Stimulated activated CD4-positive, alpha-beta T cell treated with anti-CD3 and anti-CD28 coated beads, Interleukin-4, amount 100 ng/mL, for 4 hours (primary cell): Measurements from ENCODE around the gene NOTCH2.
"Not testable (repeated sequence)": the region's sequence is repeated elsewhere in the genome, so short reads cannot be mapped to it uniquely, and the experiment has no call there.

Experiments used
- DNase-seq, 2 experiments: peaks; one replicate each; pipeline ENCODE4 v3.0.0-alpha.2; 2020

Gene NOTCH2

DNA sequence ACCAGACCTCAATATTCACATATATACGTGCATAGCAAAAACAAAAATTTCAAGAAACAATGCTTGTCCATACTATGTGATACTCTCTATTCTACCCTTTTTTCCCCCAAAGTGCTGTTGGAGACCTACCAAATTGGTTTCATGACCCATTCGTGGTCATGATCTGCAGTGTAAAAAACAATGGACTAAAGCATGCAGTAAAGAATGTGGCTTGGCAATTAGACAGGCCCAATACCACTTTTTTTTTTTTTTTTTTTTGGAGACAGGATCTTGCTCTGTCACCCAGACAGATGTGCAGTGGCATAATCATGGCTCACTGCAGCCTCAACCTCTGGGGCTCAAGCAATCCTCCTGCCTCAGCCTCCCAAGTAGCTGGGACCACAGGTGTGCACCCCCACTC is 21.3 kb downstream of the NOTCH2 start:
- DNase-seq = not testable (repeated sequence)

DNA sequence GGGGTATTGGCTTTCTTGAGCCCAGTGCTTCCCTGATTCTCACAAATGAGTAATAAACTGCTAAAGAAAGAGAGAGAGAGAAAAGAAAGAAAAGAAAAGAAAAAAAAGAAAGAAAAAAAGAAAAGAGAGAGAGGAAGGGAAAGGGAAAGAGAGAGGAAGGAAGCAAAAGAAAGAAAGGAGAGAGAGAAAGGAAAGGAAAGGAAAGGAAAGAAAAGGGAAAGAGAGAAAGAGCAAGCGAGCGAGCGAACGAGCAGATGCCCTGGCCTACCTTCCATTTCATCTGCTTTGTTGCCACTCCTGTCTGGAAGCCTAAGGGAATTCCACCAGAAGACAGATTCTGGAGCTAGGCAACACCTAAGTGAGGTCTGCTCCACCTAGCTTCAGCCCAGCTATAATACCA is 27.7 kb downstream of the NOTCH2 start:
- DNase-seq = not testable (repeated sequence)

- not testable (repeated sequence) for DNase-seq
Observed at GRCh38 chr1:120032253-120032652, 37.2 kb downstream of the NOTCH2 start.

GRCh38 chr1:120023791-120024190 is 45.7 kb downstream of the NOTCH2 start:
- not testable (repeated sequence) for DNase-seq

- DNase-seq = not testable (repeated sequence)
Observed at GRCh38 chr1:120014978-120015377, 54.5 kb downstream of the NOTCH2 start.

- DNase-seq = not testable (repeated sequence)
Observed at GRCh38 chr1:120008320-120008719, 61.1 kb downstream of the NOTCH2 start.

DNA sequence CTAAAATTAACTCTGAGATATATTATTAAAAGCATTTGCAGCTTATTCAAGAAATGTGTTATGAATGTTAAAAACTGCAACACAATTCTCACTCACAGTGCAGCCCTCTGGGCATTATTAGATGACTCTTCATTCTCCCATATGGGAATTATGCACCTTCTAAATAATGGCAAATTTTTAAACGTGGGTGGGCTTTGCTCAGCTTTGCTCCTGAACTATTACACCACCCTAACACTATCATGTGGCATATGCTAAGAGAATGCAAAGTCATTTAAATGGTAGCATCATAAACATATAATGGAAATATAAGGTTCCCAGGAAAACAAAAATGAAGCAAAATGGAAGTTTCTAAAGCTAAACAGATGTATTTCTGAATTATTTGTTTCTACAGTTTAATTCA is 61.6 kb downstream of the NOTCH2 start:
- not testable (repeated sequence) for DNase-seq

- DNase-seq = not testable (repeated sequence)
Observed at GRCh38 chr1:120001035-120001434, 68.4 kb downstream of the NOTCH2 start.

GRCh38 chr1:119996731-119997312 is 72.6 kb downstream of the NOTCH2 start:
- not testable (repeated sequence) for DNase-seq

DNA sequence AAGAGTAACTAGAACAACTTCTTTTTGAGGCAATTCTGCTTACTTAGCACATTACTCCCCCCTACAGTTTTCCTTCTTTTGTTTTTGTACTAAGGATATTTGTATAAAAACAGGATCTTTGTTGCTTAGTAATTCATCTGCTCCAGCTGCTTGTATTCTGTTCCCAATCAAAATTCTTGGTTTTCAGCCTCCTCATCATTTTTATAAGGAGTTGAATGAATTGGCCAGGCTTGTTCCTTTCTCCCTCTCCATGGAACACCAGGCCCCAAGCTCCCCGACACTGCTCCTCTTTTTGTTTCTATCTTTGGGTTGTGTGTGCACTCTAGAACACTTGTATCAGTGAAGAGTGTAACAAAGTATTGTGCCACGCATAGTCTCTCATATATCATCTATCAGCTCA is 73.5 kb downstream of the NOTCH2 start:
- not testable (repeated sequence) for DNase-seq

GRCh38 chr1:119988306-119989062 is 81.0 kb downstream of the NOTCH2 start:
- no peak for DNase-seq

DNA sequence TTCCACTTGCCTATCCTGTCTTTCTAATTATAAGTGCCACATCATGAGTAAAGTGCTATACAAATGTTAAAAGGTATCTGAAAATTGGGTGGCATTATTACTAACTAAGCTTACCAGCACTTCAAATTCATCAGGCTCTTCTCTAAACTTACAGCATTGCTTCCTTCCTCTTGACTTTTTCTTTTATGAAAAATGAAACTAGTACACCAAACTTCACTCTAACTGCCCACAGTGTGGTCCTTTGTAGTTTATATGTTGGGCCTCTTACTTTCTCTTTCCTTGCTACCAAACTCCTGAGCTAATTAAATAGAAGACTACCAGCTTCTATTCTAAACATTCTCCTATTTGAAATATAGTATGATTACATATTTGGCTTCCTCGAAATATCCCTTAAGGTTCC is 81.8 kb downstream of the NOTCH2 start:
- DNase-seq = no peak

GRCh38 chr1:119987112-119987511 is 82.3 kb downstream of the NOTCH2 start:
- peak in 1 of 2 experiments; percentile 2 for DNase-seq

GRCh38 chr1:119986007-119986497 is 83.4 kb downstream of the NOTCH2 start:
- no peak for DNase-seq

GRCh38 chr1:119984771-119985170 is 84.7 kb downstream of the NOTCH2 start:
- DNase-seq = no peak

DNA sequence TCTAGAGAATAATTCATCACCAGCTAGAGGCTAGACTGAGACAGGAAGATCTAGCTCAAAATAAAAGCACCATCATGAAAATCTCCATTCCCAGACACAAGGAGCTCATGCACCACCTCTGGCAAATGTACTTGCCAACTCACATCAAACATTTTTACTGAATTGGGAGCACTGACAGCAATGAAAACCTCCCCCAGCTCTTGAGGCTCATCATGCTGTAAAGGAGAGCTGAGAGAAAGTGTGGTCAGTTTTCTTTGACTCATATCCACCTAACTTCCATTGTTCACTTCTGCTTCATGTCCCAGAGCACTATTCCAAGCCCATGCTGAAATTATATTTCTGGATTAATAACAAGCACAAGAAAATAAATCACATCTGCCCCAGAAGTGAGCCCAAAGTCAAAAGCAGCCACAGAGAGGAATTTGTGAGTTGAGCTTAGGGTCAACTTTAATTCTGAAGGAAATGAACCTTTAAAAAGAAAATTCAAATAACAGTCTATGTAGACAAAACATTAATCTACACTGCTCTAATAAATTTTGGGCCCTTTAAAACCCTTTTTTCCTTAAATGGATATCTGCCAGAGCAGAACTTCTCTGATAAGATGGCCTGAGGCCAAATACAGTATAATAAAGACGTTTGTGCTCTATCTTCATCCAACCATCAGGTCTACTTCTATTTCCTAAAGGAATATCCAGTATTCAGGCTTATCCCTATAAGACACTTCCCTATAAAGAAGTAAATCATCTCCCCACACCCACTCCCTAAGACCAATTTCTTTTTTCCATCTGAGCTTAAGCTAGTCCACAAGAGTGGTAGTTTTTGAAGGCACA is 87.3 kb downstream of the NOTCH2 start:
- no peak for DNase-seq

- no peak for DNase-seq
Observed at GRCh38 chr1:119981496-119981895, 88.0 kb downstream of the NOTCH2 start.

- no peak for DNase-seq
Observed at GRCh38 chr1:119978018-119978505, 91.4 kb downstream of the NOTCH2 start.

- DNase-seq = not testable (repeated sequence)
Observed at GRCh38 chr1:119977113-119977736, 92.2 kb downstream of the NOTCH2 start.

DNA sequence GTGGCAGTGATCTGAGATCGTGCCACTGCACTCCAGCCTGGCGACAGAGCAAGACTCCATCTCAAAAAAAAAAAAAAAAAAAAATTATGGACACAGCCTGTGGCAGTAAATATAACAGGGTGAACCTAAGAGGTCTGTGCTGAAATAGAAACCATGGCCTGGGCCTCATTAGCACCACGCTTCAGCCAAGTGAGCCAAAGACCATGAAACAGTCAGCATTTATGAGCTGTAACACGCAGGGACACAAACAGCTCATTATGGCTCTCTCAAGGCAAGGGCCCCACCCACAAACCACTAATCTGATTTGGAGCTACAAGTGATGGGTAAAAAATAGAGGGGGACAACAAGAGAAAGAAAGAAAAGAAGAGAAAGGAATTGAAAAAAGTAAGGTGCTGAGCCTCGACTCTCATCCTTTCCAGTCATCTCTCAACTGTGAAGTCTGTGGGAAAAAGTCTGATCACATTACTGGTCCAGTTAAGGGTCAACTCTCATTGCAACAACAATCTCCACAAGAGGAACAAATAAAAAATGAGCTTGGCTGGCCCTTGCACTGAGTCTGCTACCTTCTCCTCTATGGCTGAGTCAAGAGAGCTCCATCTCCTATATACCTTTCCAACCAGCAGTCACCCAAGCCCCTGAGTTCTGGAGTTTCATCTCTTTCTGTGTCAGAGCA is 93.7 kb downstream of the NOTCH2 start:
- not testable (repeated sequence) for DNase-seq

DNA sequence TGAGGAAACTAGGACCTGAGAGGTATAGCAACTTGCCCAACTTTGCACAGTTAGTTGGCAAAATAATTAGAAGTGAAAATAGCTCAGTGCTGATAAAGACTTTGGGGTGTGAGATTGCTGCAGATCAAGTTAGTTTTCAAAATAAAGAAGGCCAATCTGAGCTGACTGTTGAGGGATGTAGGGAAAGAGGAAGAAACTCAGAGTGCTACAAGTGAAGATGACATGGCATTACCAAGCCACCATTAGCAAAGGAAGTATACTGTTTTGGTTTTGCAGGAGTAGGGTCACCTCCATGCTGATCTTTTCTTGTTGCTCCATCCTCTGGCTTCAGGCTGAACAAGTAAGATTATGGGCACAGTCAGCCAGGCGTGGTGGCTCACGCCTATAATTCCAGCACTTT is 94.5 kb downstream of the NOTCH2 start:
- DNase-seq = no peak

GRCh38 chr1:119974013-119974412 is 95.4 kb downstream of the NOTCH2 start:
- no peak for DNase-seq
